ENCODE data around the gene DNHD1.

DNHD1 gene

DNA sequence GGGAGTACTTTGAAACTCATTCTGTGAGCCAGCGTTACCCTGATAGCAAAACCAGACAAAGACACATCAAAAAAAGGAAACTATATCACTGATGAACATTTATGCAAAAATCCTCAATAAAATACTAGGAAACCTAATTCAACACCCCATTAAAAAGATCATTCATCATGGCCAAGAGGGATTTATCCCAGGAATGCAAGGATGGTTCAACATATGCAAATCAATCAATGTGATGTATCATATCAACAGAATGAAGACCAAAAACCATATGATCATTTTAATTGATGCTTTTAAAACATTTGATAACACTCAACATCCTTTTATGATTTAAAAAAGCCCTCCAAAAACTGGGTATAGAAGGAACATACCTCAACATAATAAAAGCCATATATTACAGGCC lies 86.5 kb downstream of the DNHD1 start:
- no peak for TF ChIP-seq EZH2phosphoT487 (IDR thresholded peaks at IDR 0.05; ENCODE audit: borderline replicate concordance, low read length)
- TF ChIP-seq, protein P1, sequence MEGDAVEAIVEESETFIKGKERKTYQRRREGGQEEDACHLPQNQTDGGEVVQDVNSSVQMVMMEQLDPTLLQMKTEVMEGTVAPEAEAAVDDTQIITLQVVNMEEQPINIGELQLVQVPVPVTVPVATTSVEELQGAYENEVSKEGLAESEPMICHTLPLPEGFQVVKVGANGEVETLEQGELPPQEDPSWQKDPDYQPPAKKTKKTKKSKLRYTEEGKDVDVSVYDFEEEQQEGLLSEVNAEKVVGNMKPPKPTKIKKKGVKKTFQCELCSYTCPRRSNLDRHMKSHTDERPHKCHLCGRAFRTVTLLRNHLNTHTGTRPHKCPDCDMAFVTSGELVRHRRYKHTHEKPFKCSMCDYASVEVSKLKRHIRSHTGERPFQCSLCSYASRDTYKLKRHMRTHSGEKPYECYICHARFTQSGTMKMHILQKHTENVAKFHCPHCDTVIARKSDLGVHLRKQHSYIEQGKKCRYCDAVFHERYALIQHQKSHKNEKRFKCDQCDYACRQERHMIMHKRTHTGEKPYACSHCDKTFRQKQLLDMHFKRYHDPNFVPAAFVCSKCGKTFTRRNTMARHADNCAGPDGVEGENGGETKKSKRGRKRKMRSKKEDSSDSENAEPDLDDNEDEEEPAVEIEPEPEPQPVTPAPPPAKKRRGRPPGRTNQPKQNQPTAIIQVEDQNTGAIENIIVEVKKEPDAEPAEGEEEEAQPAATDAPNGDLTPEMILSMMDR (IDR thresholded peaks at IDR 0.05; ENCODE audit: low read depth, low read length, poor library complexity, severe bottlenecking), result no peak
- H3K4me2 ChIP-seq (ENCODE audit: low read length), result no peak overlapping the region
- H3K36me3 ChIP-seq (ENCODE audit: control insufficient read depth, low read length), result peaks cover 13% of the 10 kb centered on the region

DNA sequence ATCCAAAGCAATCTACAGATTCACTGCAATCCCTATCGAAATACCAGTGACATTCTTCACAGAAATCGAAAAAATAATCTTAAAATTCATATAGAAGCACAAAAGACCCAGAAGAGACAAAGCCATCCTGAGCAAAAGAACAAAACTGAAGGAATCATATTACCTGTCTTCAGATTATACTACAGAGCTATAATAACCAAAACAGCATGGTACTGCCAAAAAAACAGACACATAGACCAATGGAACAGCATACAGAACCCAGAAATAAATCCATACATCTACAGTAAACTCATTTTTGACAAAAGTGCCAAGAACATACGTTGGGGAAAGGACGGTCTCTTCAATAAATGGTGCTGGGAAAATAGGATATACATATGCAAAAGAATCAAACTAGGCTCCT lies 87.4 kb downstream of the DNHD1 start:
- Histone ChIP-seq H3K9me2 (replicated peaks; ENCODE audit: control insufficient read depth, low read length) (no peaks in the 10 kb centered on the region), H3K79me2 (ENCODE audit: control insufficient read depth, low read length) (peaks cover 27% of the 10 kb centered on the region), H3K4me2 (ENCODE audit: low read length) (no peak overlapping the region), H3F3A (ENCODE audit: control insufficient read depth, insufficient read depth) (0 out of 2 replicates have a peak, but pooled peaks cover 4% of the 10 kb centered on the region), H4K20me1 (ENCODE audit: control insufficient read depth, insufficient read depth, low read depth, low read length) (no peaks in the 10 kb centered on the region), H3K4me1 (ENCODE audit: control insufficient read depth, low read length) (no peaks in the 10 kb centered on the region), H3K36me3 (ENCODE audit: control insufficient read depth, low read length) (peaks cover 13% of the 10 kb centered on the region), H3K9me3 (ENCODE audit: control insufficient read depth, insufficient read depth, low read length) (peaks cover 14% of the 10 kb centered on the region), H3K27ac (ENCODE audit: low read depth, low read length) (no peak overlapping the region), H3K27me3 (ENCODE audit: control insufficient read depth, low read length) (no peaks in the 10 kb centered on the region), H3K4me3 (ENCODE audit: low read length) (no peak overlapping the region)
- TF ChIP-seq EZH2phosphoT487 (IDR thresholded peaks at IDR 0.05; ENCODE audit: borderline replicate concordance, low read length), result no peak
- TF ChIP-seq, protein P1 (IDR thresholded peaks at IDR 0.05; ENCODE audit: low read depth, low read length, poor library complexity, severe bottlenecking), result no peak

More for the DNA sequence above, 86.5 kb downstream of the DNHD1 start:
- no peaks in the 10 kb centered on the region for H3K9me2 ChIP-seq (replicated peaks; ENCODE audit: control insufficient read depth, low read length)
- no peak overlapping the region for H3K4me3 ChIP-seq (ENCODE audit: low read length)
- no peak overlapping the region for H3K27ac ChIP-seq (ENCODE audit: low read depth, low read length)
- H3K9me3 ChIP-seq (ENCODE audit: control insufficient read depth, insufficient read depth, low read length), result peaks cover 14% of the 10 kb centered on the region
- H3K27me3 ChIP-seq (ENCODE audit: control insufficient read depth, low read length), result no peaks in the 10 kb centered on the region
- no peaks in the 10 kb centered on the region for H3K4me1 ChIP-seq (ENCODE audit: control insufficient read depth, low read length)
- H4K20me1 ChIP-seq (ENCODE audit: control insufficient read depth, insufficient read depth, low read depth, low read length), result no peaks in the 10 kb centered on the region
- peaks cover 27% of the 10 kb centered on the region for H3K79me2 ChIP-seq (ENCODE audit: control insufficient read depth, low read length)
- H3F3A ChIP-seq (ENCODE audit: control insufficient read depth, insufficient read depth), result no peaks in the 10 kb centered on the region

DNA sequence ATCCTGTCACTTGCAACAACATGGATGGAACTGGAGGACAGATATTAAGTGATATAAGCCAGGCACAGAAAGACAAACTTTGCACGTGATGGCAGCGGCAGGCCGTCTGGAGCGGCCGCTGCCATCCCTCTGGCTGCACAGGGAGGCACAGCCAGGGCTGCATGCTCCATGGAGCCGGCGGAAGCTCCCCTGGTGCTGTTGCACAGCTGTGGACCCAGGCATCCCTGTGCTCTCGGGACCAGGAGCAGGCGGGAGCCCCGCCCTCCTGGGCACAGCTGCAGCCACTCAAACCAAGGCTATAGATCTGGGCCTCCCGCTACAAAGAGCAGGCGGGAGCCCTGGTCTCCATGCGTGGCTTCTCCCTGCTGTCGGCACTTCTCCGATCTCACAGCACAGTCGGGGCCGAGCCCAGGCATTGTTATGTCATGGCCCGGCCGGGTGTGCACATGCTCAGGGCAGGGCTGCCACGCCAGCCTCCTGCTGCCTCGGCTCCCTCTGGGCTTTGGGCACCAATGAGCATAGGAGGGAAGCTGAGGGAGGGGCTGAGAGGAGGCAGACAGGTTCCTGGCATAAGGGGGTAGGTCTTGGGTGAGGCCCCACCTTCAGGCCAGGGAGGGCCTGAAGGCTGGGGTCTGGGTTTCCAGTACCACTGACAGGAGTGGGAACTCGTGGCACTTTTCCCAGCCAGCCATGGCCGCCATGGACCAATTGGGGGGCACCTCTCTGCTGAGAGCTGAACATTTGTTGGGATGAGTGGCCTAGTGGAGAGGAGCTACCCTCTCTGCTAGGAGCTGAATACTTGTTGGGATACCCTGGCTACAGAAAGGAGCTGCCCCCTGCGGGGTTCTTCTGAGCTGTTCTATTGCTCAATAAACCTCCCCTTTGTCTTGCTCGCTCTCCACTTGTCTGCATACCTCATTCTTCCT lies 89.6 kb downstream of the DNHD1 start:
- Histone ChIP-seq H3K27ac (ENCODE audit: low read depth, low read length) (no peak overlapping the region), H3K36me3 (ENCODE audit: control insufficient read depth, low read length) (peaks cover 14% of the 10 kb centered on the region), H3K27me3 (ENCODE audit: control insufficient read depth, low read length) (no peaks in the 10 kb centered on the region), H3F3A (ENCODE audit: control insufficient read depth, insufficient read depth) (peaks cover 10% of the 10 kb centered on the region; the same call in 1 of the 2 replicates), H3K79me2 (ENCODE audit: control insufficient read depth, low read length) (peaks cover 23% of the 10 kb centered on the region), H3K9me2 (replicated peaks; ENCODE audit: control insufficient read depth, low read length) (no peaks in the 10 kb centered on the region), H3K4me3 (ENCODE audit: low read length) (no peak overlapping the region), H4K20me1 (ENCODE audit: control insufficient read depth, insufficient read depth, low read depth, low read length) (no peaks in the 10 kb centered on the region), H3K4me2 (ENCODE audit: low read length) (no peak overlapping the region), H3K4me1 (ENCODE audit: control insufficient read depth, low read length) (no peaks in the 10 kb centered on the region), H3K9me3 (ENCODE audit: control insufficient read depth, insufficient read depth, low read length) (peaks cover 14% of the 10 kb centered on the region)
- TF ChIP-seq, protein P1 (IDR thresholded peaks at IDR 0.05; ENCODE audit: low read depth, low read length, poor library complexity, severe bottlenecking), result no peak
- no peak for TF ChIP-seq EZH2phosphoT487 (IDR thresholded peaks at IDR 0.05; ENCODE audit: borderline replicate concordance, low read length)

Data from DOHH2 (cell line).